Measurements from ENCODE around the gene PMAIP1.
A peak's percentile ranks its signal among the peaks of the same experiment; 100 is the strongest.

Gene PMAIP1

DNA sequence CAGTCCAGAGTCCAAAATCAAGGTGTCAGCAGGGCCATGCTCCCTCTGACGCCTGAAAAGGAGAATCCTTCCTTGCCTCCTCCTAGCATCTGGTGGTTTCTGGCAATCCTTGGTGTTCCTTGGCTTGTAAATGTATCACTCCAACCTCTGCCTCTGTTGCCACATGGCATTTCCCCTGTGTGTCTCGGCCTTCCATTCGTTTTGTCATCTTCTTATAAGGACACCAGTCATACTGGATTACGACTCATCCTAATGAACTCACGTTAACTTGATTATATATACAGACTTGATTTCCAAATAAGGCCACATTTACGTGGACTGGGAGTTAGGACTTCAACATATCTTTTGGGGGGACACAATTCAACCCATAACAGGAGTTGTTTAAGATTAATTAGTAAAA, 15.8 kb downstream of the PMAIP1 start:
- no peak for DNase-seq

DNA sequence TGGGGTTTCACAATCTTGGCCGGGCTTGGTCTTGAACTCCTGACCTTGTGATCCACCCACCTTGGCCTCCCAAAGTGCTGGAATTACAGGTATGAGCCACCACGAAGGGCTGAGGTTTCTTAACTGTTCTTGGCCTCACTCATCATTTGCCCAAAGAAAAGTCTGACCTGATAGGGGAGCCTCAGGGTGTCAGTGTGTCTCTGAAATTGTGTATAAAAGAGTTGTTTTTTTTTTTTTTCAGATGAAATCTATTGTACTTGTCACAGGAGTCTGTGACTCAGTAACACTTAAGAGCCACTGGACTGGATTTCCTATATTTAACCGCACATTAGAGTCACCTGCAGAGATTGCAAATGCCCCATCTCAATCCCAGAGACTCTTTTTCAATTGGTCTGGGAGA, 16.9 kb downstream of the PMAIP1 start:
- DNase-seq: no peak

DNA sequence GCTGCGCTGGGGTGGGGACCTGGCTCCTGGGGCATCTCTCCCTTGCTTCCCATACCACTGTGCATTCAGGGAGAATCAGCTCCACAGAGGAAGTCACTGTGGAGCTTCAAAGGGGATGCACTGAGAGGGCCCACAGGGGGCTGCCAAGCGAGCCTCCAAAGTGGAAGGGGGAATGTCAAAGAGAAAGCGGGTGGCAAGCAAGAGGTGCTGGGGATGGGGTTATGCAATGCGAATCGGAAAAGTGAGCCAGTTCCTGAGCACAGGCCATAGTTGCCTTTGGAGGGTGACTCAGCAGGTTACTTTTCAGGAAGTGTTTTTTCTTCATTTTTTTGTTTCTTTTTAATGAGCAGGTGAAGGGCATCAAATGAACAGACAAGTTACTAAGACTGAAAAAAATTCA, 17.6 kb downstream of the PMAIP1 start:
- DNase-seq: peak in 1 of 2 donors; percentile 45

DNA sequence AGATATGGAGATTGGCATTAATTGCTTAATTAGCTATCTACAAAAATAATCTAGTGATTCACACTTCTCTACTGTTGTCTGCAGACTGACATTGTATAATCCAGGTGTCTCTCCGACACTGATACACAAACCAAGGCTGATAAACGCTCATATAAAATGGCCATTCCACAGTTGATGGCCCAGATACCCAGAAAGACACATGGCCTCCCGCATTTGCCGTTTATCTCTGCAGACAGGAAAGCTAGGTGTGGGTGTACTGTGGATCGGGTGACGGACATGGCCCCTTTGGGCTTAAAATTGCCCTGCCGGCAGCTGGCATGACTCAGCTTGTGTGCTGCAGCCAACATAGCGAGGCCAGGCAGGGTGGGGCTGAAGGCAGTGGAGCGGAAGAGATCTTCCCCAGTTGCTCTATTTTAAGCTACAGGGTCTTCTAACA, 18.5 kb downstream of the PMAIP1 start:
- DNase-seq: peak in 1 of 2 donors; percentile 51

DNA sequence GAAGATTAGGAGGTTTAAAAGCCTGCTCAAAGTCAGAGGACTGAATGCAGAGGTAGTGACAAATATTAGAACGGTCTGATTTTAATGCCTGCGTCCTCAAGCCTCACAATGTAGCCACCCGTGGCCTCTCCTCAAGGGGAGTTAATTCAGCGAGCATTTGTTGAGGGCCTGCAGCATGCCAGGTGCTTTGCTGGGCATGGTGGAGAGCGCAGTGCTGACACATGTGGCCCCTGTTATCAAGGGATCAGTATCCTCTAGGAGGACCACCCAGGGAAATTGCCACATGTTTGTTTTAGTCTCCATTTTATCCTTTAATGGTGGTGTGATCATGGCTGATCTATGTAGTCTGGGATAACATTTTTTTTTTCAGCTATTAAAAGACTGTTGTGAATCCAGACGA, 19.2 kb downstream of the PMAIP1 start:
- no peak for DNase-seq

DNA sequence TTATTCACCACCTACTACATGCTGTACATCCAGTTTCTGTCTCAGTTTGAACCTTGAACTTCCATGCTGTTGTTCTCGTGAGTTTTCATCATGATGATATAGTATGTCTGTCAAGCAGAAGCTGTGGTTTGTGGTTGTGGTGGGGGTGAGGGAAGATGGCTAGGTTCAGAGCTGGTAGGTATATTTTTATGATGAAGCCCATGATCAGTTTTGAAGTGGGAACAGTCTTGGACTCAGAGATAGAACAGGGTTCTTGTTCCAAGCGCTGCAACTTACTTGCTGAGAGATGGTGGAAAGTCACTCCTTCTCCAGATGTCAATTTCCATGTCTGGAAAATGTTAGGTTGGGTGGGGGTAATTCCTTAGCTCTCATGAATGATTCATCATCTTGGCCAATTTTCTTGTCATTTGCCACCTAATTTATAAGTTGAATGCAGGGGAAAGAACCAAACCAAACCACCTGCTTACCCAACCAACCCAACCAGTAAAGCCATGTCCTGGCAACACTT, 21.6 kb downstream of the PMAIP1 start:
- peak; percentile 22 to 34 for DNase-seq

DNA sequence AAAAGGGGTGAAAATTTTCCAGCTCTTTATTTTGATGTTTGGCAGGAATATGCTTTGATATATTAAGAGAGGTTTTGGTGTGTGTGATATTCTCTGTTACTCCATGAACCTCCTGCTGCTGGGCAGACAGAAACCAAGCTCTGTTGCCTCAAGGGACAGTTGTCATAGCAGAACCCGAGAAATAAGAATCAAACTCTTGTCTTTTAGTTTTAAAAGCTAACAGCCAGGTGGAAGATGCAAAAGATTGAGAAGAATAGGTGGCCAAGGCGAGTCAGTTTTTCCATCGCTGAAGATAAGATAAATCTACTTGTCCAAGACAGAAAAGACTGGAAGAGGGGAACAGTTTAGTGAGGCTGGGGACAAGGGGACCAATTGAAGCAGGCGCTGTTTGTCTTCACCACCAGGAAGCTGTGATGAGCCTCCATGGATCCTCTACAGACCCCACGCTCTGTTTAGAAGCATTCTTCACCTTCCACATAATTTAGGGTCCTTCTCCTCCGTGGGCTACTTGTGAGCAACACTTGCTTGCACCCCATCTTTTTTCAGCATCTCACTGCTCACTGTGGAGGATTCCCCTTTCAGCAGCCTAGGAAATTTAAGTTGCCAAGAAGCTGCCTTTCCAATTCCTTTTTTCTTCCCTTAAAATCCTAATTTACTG, 23.9 kb downstream of the PMAIP1 start:
- no peak for DNase-seq

DNA sequence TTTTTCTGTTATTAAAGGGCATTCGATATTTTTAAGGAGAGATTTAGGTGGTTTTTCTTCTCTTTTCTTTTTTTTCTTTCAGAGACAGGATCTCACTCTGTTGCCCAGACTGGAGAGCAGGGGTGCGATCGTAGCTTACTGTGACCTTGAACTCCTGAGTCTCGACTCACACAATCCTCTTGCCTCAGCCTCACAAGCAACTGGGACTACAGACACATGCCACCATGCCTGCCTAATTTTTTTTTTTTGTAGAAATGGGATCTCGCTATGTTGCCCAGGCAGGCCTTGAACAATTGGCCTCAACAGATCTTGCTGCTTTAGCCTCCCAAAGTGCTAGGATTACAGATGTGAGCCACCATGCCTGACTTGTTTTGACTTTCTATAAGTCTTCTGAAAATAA, 26.3 kb downstream of the PMAIP1 start:
- no peak for DNase-seq

DNA sequence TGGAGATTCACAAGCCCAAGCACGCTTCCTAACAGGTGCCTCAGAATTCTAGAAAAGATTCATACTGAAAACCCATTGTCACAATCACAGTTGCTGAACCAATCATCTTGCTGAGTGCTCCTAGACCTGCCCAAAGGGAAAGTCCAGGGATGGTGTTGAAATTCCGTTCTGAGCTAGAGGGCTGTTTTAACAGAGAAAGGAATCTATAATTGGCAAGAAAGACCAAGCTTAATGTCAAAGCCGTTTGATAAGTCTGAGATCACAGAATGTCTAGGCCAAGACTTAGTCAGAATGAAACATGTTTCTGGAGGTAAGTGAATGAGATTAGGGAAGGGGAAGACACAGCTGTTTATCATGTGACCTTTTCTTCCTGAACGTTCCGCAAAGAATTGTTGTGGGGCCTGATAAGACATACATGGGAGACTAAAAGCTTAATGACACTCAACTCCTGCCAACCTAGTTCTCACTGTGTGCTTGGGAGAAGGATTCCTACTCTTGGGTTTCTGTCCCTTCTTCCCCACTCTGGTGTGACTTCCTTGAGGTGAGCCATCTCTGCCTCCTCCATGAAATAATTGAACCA, 27.5 kb downstream of the PMAIP1 start:
- DNase-seq: no peak

DNA sequence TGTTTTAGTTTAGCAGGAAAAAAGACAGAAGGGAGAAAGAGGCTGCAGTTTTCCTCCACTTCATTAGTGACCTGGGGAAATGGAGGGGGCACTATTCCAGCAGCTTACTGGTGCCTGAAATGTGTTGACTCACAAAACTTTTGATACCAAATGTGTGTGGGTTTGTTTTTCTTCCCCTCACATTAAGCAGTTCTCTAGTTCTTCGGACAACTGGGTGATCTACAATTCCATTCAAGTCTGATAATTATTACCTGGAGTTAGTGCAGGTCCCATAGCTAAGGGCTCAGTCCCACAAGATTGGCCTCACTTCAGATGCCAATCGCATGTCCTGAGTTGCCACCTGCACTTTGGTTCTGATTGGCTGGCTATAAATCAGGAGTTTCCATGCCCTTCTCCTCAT, 28.4 kb downstream of the PMAIP1 start:
- DNase-seq: no peak

DNA sequence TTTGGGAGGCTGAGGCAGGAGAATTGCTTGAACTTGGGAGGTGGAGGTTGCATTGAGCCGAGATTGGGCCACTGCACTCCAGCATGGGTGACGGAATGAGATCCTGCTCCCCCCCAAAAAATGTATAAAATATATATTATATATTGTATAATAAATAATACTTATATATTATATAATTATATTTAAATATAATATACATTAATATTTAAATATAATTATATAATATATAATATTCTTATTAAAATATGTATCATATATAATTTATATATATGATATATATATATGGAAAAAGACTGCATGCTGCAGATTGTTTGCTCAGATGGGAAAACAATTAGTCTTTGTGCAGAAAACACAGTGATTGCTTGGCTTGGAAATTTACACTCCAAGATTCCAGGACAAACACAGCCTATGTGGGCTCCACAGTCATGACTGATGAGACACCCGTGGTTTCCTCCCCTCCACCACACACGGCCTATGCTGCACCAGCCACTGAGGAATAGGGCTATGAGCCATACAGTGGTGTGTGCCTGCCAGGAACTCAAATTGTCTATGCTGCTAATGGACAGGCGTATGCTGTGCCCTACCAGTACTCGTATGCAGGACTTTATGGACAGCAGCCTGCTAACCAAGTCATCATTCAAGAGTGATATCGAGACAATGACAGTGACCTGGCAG, 30.0 kb downstream of the PMAIP1 start:
- no peak for DNase-seq

DNA sequence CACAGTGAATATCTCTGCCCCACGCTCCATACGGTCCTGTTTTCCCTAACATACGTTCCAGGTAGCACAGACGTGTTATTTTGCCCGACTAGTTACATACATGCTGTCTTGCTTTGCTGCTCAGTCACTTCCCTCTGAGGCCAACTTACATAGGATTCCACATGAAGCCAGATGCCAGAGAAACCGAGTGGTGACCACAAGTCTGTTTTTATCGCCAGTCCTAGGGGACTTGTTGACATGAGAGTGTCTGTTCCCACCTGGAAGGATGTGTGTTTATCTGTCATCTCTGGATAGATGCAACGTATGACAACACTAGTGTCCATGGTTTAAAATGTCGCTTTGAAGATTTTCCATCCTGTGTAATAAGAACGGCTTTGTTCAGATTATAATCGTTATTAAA, 32.6 kb downstream of the PMAIP1 start:
- DNase-seq: no peak

DNA sequence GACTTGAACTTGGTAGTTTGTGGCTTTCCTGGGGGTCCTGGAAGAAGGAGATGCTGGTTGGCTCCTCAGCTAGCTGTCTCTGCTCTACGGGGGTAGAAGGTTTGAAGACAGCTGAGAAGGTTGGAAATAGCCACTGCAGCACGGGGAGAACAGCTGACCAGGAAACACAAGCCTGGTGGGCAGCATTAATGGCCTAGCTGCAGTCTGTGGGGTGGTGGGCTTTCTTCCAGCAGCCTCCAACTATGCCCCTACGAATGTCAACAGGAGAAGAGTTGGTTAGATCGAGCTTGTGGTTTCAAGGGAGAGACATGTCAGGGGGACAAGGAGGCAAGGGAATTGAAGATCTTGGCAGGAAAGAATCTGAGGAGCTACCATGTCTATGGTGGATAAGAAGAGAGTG, 38.9 kb downstream of the PMAIP1 start:
- no peak for DNase-seq

DNA sequence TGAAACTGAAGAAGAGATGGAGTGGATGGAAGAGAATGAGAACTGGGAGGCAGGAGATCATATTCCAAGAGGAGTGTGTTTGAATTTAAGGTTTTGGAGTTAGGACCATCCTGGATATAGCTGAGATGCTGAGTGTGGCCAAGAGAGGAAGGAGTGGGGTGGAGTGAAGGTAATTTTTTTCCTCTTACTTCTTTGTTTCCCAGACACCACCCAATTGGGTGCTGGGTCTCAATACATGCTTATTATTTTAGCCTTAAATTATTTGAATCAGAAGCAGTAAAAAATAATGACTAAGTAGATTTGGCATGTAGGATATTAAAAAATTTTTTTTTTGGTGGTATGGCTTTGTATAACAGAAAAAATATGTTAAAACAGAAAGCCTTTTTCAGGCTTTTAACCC, 39.3 kb downstream of the PMAIP1 start:
- no peak for DNase-seq

DNA sequence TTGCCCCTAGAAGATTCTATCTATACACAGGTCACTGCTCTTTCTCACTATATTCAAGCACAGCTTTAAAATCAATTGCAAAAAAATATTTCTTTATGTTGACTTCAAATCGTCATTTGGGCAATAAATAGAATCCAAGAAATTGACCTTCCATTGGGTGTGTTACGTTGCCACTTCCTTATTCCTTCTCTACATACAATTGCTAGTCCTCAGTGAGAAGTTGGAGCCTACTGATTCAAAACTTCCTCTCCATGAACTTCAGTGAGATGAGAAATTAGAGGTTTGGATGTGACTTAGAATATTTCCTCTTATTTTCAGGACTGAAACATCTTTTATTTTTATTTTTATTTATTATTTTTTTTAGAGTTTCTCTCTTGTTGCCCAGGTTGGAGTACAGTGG, 40.3 kb downstream of the PMAIP1 start:
- DNase-seq: no peak

DNA sequence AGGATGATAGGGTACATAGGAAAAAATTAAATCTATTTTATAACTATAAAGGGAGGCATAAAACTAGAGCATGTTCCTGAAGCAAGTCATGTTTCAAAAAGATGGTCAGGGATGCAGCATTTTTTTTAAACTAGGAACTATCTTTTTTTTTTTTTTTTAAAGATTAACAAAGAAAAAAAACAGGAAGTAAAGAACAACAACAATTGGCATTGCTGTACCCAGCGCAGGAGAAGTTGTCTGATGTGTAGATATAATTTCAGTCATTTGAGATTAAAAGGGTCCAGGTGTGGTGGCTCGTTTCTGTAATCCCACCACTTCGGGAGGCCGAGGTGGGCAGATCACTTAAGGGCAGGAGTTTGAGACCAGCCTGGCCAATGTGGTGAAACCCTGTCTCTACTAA, 41.5 kb downstream of the PMAIP1 start:
- DNase-seq: no peak

DNA sequence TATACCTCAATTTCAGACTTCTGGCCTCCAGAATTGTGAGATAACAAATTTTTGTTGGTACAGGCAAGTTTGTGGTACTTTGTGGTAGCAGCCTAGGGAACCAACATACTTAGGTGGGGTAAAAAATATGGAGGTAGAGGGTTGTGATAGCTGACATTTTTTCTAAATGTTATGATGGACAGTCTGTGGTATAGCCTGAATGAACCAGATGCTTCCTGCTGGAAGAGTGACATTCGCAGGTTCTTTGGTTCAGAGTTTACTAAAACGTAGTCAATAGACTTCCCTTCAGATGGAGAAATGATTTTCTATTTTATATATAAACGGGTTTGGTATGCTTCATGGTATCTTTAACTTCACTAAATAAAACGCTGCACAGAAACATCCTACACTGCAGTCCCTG, 42.8 kb downstream of the PMAIP1 start:
- DNase-seq: no peak

DNA sequence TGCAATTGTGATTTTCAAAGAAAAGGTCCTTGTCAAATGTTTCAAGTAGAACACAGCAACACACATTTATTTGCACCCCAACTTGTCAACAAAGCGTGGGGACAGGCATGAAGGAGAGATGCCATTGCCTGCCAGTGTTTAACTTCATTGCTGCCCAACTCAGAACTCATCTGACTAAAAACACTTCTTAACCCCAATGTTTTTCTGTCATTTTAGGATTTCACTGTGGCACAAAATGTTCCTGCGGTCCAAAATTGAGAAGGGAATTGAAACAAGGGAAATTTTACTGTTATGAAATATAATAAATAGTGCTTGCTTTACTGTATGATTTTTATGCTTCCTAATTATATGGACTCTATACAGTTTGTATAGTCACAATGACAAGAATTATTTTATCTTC, 45.7 kb downstream of the PMAIP1 start:
- no peak for DNase-seq

DNA sequence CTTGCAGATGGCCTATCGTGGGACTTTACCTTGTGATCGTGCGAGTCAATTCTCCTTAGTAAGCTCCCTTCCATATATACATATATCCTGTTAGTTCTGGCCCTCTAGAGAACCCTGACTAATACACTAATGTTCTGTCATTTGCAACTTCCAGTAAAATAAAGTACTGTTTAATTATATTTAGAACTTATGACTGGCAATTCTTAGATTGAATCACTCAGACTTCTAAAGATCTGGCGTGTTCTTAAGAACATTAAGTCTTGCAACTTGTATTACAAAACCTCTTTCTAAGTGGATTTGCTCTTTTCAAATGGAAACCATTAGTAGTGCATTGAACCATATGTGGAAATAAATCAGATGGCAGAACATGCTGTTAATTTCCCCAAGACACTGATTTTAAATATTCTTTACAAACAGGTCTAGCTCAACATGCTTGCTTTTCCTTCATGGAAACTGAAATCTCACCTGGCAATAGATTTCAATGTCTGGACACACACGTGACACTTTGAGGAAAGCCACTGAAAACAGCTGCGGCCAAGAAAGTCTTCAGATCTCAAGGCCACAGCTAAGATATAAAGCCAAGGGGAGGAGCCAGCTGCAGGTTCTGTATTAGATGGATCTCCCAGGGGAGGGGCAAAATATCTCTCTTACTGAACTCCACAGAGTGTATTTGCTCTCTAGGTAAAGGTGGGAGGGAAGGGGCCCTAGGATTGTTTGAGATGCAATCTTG, 50.6 kb downstream of the PMAIP1 start:
- DNase-seq: no peak

DNA sequence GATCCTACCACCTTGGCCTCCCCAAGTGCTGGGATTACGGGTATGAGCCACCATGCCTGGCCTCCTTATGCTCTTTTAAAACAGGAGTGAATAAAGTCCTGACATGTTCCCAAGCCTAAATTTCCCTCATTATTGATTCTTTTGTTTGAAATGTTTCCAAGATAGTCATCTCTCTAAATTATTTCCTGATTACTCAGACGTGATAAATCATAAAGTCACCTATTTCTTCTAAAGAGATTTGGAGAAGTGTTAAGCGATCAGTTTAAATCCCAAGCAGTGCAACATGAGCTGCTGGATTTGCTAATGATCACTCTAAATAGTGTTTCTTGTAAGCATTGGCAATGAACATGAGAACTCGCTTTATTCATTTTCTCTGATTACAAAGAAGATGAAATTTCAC, 51.8 kb downstream of the PMAIP1 start:
- DNase-seq: no peak

DNA sequence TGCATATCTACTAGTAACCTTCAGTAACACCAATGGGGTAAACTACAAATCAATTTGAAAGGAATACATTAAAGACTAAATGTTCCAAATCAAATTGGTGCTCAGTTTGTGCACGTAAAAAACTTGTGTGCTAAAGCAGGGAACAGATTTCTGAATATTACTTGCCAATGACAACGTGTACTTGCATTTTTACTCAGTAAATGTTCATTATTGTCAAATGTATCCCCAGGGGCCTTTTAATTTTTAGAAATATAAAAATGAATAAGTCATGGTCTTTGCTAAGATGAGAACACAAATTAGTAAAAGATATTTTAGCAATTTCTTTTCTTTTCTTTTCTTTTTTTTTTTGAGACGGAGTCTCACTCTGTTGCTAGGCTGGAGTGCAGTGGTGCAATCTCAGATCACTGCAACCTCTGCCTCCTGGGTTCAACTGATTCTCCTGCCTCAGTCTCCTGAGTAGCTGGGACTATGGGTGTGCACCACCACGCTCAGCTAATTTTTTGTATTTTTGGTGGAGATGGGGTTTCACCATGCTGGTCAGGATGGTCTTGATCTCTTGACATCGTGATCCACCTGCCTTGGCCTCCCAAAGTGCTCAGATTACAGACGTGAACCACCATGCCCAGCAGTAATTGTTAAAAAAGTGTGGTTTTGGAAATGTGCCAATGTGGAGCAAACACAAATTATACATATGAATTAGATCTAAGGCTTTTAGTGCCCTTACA, 52.6 kb downstream of the PMAIP1 start:
- no peak for DNase-seq

Data from CD4-positive, alpha-beta T cell treated with Interleukin-4 for 1 hour (primary cell).